Neural crest cell (in vitro differentiated cells): ENCODE measurements around the gene SPIRE2. TPM values are rescaled to one million over a fixed set of nuclear protein-coding genes. Genes with fewer than 3 reads are reported as not detected.
"Not testable (repeated sequence)": the region's sequence is repeated elsewhere in the genome, so short reads cannot be mapped to it uniquely, and the experiment has no call there.

ENCODE experiments used
- DNase-seq: peaks from one replicate; pipeline ENCODE4 v3.0.0; 2021; ENCODE audit warnings: low read depth, mixed read lengths, low spot score
- H3K27ac Mint-ChIP-seq: one replicate; pipeline ENCODE4 v1.8.0; 2021; ENCODE audit warnings: mild to moderate bottlenecking, mixed read lengths; ENCODE audit not compliant: unreplicated experiment
- H3K27me3 Mint-ChIP-seq: 2 replicates; pipeline ENCODE4 v1.8.0; 2021; ENCODE audit warnings: low read depth, mild to moderate bottlenecking, mixed read lengths
- H3K36me3 Mint-ChIP-seq: 2 replicates; pipeline ENCODE4 v1.8.0; 2021; ENCODE audit warnings: low read depth, mild to moderate bottlenecking, mixed read lengths
- H3K4me1 Mint-ChIP-seq: 2 replicates; pipeline ENCODE4 v1.8.0; 2021; ENCODE audit warnings: mixed read lengths
- H3K4me3 Mint-ChIP-seq: one replicate; pipeline ENCODE4 v1.8.0; 2021; ENCODE audit warnings: mild to moderate bottlenecking, mixed read lengths
- H3K9me3 Mint-ChIP-seq: 2 replicates; pipeline ENCODE4 v1.8.0; 2021; ENCODE audit warnings: mixed read lengths
- CTCF ChIP-seq: fragments of 200-600 bp; sonication (generic); conservative IDR thresholded peaks from 2 replicates; pipeline ENCODE4 v1.5.0; 2021; ENCODE audit warnings: antibody characterized with exemption, mild to moderate bottlenecking
- total RNA-seq: library from RNA; stranded (reverse); gene quantifications from 2 replicates; pipeline ENCODE4 v1.2.1, GENCODE V29; 2021

Gene SPIRE2
- total RNA-seq, 1 donor from 2014 or later = 18.0 TPM

GRCh38 chr16:89912143-89912542, 83.9 kb downstream of the SPIRE2 start:
- Mint-ChIP-seq H3K9me3 (no peaks in the 10 kb centered on the region), H3K27me3 (no peaks in the 10 kb centered on the region), H3K4me3 (no peak overlapping the region), H3K4me1 (peaks cover 13% of the 10 kb centered on the region), H3K27ac (no peak overlapping the region), H3K36me3 (peaks cover 7% of the 10 kb centered on the region)
- TF ChIP-seq CTCF = no peak
- no peak for DNase-seq

- Mint-ChIP-seq H3K4me1 (peaks cover 15% of the 10 kb centered on the region), H3K27ac (peak overlapping the region; percentile 35), H3K4me3 (no peak overlapping the region), H3K9me3 (no peaks in the 10 kb centered on the region), H3K36me3 (peaks cover 7% of the 10 kb centered on the region), H3K27me3 (no peaks in the 10 kb centered on the region)
- DNase-seq = no peak
- TF ChIP-seq CTCF = no peak
These were observed 84.4 kb downstream of the SPIRE2 start for GRCh38 chr16:89912627-89913026.

- H3K4me1 Mint-ChIP-seq = peaks cover 23% of the 10 kb centered on the region
- H3K27ac Mint-ChIP-seq = no peak overlapping the region
- peaks cover 7% of the 10 kb centered on the region for H3K36me3 Mint-ChIP-seq
- DNase-seq = no peak
- no peaks in the 10 kb centered on the region for H3K9me3 Mint-ChIP-seq
- H3K27me3 Mint-ChIP-seq = no peaks in the 10 kb centered on the region
- H3K4me3 Mint-ChIP-seq = peak overlapping the region; percentile 47
- no peak for TF ChIP-seq CTCF
These were observed 85.4 kb downstream of the SPIRE2 start for GRCh38 chr16:89913408-89914387.

- H3K4me3 Mint-ChIP-seq, H3K27me3 Mint-ChIP-seq, H3K27ac Mint-ChIP-seq, DNase-seq, H3K9me3 Mint-ChIP-seq, H3K36me3 Mint-ChIP-seq: not testable (repeated sequence)
- H3K4me1 Mint-ChIP-seq = peaks cover 29% of the 10 kb centered on the region
These were observed 86.5 kb downstream of the SPIRE2 start for GRCh38 chr16:89914642-89915285.

- no peak for TF ChIP-seq CTCF
- no peak for DNase-seq
- no peak overlapping the region for H3K27ac Mint-ChIP-seq
- peak overlapping the region; percentile 50 for H3K4me3 Mint-ChIP-seq
- no peaks in the 10 kb centered on the region for H3K9me3 Mint-ChIP-seq
- H3K4me1 Mint-ChIP-seq = peaks cover 34% of the 10 kb centered on the region
- no peaks in the 10 kb centered on the region for H3K27me3 Mint-ChIP-seq
- H3K36me3 Mint-ChIP-seq = peaks cover 3% of the 10 kb centered on the region
These were observed 87.3 kb downstream of the SPIRE2 start for GRCh38 chr16:89915303-89916232.
